SIG-M5 treated with dmso at 0.1 percent for 504 hours (cell line): ENCODE results near the gene EBNA1BP2.
"Not testable (repeated sequence)": the region's sequence is repeated elsewhere in the genome, so short reads cannot be mapped to it uniquely, and the experiment has no call there.

ENCODE experiments used
- DNase-seq: peaks from one replicate; lab custom pipeline; 2025; ENCODE audit not compliant: unreplicated experiment; lab: John Stamatoyannopoulos, UW

Gene EBNA1BP2

GRCh38 chr1:43172527-43172972 lies 460 bp upstream of the EBNA1BP2 start:
- DNase-seq, result peak; percentile 87

GRCh38 chr1:43171312-43171875 lies 696 bp downstream of the EBNA1BP2 start:
- no peak for DNase-seq

GRCh38 chr1:43165765-43166164 lies 6.3 kb downstream of the EBNA1BP2 start:
- no peak for DNase-seq

- no peak for DNase-seq
These were observed 6.9 kb downstream of the EBNA1BP2 start for GRCh38 chr1:43165162-43165561.

- DNase-seq, result no peak
These were observed 16.1 kb downstream of the EBNA1BP2 start for GRCh38 chr1:43156026-43156425.

- DNase-seq, result no peak
These were observed 18.6 kb downstream of the EBNA1BP2 start for GRCh38 chr1:43153443-43153842.

GRCh38 chr1:43152866-43153265 lies 19.2 kb downstream of the EBNA1BP2 start:
- DNase-seq, result no peak

GRCh38 chr1:43149889-43150288 lies 22.2 kb downstream of the EBNA1BP2 start:
- DNase-seq, result no peak

- no peak for DNase-seq
These were observed 24.3 kb downstream of the EBNA1BP2 start for GRCh38 chr1:43147625-43148327.

GRCh38 chr1:43144237-43144636 lies 27.9 kb downstream of the EBNA1BP2 start:
- no peak for DNase-seq

GRCh38 chr1:43143441-43143888 lies 28.6 kb downstream of the EBNA1BP2 start:
- DNase-seq, result no peak

- DNase-seq, result no peak
These were observed 31.5 kb downstream of the EBNA1BP2 start for GRCh38 chr1:43140583-43140982.

- DNase-seq, result no peak
These were observed 32.1 kb downstream of the EBNA1BP2 start for GRCh38 chr1:43140010-43140409.

- not testable (repeated sequence) for DNase-seq
These were observed 32.8 kb downstream of the EBNA1BP2 start for GRCh38 chr1:43139295-43139694.

GRCh38 chr1:43137445-43138052 lies 34.5 kb downstream of the EBNA1BP2 start:
- DNase-seq, result no peak

GRCh38 chr1:43135857-43136781 lies 36.0 kb downstream of the EBNA1BP2 start:
- DNase-seq, result no peak

GRCh38 chr1:43134640-43135039 lies 37.5 kb downstream of the EBNA1BP2 start:
- DNase-seq, result no peak

GRCh38 chr1:43134068-43134467 lies 38.0 kb downstream of the EBNA1BP2 start:
- DNase-seq, result no peak

GRCh38 chr1:43129426-43129825 lies 42.7 kb downstream of the EBNA1BP2 start:
- no peak for DNase-seq

- DNase-seq, result no peak
These were observed 43.3 kb downstream of the EBNA1BP2 start for GRCh38 chr1:43128816-43129215.

GRCh38 chr1:43123031-43123430 lies 49.1 kb downstream of the EBNA1BP2 start:
- DNase-seq, result no peak
